GM11168 (cell line): ENCODE results near the gene VWA5B1.

ENCODE experiments used
- in situ Hi-C: fragments of 300-500 bp; cut with MboI; formaldehyde crosslinking; loops from one replicate; pipeline ENCODE4 v1.12.0; 2022; ENCODE audit warnings: low sequenced_read_pairs; ENCODE audit not compliant: unreplicated experiment

Gene VWA5B1

DNA sequence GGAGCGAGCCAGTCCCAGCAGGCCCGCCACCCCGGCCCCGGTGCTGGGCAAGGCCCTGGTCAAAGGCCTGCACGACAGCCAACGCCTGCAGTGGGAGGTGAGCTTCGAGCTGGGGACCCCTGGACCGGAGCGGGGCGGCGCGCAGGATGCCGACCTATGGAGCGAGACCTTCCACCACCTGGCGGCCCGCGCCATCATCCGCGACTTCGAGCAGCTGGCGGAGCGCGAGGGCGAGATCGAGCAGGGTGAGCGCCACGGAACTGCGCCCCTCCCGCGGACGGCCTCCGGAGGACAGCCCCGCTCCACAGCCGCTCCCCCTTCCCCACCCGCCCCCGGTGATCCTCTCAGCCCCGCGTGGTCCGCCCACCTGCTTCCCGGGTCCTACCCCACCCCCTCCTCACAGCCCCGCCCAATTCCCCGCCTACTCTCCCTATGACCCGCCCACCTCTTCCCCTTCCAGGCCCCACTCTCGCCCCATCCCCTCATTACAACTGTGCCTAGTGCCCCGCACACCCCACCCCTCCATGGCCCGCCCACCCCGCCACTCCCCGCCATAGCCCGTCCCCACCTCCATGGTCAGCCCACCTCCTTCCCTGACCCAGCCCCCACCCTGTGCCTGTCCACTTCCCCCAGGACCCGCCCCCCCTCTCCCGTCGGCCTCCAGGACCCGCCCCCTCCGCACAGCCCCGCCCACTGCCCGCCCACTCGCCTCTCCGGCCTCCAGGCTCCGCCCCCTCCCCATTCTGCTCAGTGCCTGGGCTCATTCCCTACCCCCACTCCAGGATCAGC is 52.7 kb downstream of the VWA5B1 start:
- in situ Hi-C loops: no loop called here

DNA sequence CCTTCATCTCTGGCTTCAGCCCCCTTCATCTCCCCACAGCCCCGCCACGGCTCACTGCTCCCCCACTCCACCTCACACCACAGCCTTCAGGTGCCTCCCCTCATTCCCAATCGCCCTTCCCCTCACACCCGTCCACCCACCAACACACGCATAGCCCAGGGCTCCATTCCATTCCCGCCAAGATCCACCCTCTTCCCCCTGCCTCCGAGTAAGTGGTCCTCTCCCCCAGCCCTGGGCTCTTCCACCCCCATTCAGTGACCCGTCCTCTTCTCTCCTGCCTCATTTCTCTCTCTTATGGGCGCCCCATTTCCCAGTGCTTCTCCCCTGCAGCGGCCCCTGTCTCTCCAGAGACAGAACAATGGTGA is 53.2 kb downstream of the VWA5B1 start:
- in situ Hi-C loops: no loop called here

DNA sequence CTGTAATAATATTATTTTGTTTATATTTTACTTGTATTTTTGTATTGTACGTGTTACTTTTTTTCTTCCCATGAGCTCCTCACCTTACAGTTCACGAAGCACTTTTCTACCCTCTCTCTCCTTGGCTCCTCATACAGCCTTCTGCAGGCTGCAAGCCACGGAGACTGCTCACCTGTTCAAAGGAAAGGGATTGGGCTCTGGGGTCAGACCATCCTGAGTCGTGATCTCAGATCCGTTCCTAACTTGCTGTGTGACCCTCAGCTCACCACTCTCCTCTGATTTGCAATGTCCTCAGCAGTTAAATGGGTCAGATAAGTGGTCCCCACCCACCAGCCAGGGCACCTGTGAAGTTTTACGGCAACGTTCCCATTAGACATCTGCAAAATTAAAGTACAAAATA is 54.1 kb downstream of the VWA5B1 start:
- in situ Hi-C loops: no loop called here

DNA sequence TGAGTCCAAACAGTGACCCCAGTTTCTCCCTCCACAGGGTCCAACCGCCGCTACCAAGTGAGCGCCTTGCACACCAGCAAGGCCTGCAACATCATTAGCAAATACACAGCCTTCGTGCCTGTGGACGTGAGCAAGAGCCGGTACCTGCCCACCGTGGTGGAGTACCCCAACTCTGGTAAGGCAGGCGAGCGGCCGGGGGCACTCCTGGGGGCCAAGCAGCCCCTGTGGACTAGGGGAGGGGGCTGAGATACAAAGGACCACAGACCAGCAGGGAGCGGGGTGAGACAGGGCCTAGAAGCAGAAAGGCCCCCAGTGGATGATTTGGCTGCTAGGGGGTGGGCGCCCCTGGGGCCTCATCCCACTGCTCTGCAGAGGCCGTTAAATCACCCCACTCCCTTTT is 54.7 kb downstream of the VWA5B1 start:
- in situ Hi-C loops: no loop called here

DNA sequence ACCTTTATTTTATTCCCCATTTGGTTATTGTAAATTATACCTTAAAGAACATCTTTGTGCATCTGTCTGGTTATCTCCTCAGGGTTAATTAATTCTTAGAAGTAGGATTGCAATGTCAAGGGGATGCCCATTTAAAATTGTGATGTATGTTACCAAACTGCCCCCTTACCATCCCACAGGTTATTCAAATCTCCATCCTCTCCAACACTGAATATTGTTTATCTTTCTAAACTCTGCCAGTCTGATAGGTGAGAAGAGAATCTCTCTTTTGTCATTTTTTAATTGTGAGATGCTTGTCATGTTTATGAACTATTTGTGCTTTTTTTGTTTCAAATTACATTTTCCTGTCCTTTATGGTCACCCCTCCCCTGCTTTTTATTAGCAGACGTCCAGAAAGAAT is 55.8 kb downstream of the VWA5B1 start:
- in situ Hi-C loops: no loop called here

DNA sequence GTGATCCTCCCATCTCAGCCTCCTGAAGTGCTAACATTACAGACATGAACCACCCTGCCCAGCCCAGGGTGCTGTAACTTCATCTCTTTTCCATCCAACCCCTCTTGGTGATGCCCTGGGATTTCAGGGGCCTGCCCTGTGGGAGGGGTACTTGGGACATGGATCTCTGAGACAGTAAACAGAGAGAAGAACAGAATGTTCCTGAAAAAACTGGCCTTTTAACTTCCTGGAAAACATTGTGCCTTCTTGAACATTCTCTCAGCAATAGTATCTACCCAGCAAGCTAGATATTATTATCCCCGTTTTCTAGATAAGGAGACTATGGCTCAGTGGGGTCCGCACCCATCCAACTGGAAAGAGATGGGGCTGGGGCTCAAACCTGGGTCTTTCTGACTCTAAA is 57.0 kb downstream of the VWA5B1 start:
- in situ Hi-C loops: no loop called here

DNA sequence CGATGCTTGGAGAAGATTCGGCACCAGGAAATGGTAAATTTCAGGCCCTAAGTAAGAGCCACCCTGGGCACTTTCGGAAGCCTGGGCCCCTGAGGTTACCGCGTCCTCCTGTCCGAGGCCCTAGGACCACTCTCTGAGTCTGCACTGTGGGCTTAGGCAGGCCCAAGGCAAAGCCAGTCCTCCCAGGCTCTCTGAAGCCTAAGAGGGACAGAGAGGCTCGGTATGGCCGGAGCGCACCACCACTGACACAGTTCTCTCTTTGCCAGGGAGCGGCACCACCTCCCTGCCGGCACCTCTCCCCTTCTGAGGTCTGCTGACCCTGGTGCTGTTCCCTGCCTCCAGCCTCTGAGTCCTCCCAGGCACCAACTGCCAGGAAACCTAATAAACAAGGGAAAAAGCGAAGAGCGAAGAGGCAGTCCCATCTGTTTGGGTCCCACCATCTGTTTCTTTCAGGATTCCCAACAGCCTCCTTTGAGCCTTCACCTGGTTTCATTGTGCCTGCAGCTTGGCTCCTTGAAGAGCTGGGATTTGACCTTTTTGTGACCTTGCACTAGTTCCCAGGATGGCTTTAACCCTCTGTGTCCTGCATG is 57.7 kb downstream of the VWA5B1 start:
- in situ Hi-C loops: no loop called here

DNA sequence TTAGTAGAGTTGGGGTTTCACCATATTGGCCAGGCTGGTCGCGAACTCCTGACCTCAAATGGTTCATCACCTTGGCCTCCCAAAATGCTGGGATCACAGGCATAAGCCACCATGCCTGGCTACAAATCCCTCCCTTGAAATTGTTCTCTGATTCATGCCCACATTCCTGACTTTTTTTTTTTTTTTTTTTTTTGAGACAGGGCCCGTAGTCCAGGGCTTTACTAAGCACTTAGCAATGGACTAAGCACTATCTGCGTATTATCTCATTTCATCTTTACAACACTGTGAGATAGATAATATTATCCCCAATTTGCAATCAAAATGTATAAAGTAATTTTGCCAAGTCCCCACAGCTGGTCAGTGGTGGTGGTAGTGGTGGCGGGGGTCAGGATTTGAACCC is 58.9 kb downstream of the VWA5B1 start:
- in situ Hi-C loops: no loop called here

DNA sequence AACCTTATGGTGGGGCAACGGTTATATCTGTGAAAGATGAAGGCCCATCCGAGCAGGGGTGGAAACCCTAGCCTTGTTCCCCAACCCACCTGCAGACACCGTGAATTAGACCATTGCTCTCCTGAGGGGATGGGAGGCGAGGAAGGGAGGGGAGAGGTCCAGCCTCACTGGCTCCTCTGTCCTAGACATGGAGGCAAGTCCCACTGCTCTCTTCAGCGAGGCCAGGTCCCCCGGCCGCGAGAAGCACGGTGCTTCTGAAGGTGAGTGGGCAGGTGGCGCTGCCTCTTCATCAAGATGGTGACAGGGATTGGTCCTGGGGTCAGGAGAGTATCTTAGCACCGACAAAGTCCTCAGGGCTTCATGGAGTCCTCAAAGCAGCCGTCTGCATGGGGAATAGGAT is 59.3 kb downstream of the VWA5B1 start:
- in situ Hi-C loops: no loop called here

DNA sequence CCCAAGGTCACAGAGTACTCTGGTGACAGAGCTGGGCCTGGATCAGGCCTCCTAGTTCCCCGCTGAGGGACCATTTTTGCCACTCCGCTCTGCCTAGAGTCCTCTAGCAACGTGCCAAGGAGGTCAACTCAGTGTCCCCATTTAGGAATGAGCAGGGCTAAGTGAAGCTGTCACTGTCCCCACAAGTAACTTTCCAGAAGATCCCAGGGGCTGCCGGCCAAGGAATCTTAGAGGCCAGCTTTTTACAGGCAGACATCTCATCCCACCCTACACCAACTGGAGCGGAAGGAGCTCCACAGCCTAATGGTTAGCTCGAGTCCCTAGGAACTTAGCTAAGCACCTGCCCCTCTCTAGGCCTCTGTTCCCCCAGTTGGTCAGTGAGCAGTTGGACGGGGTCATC is 59.7 kb downstream of the VWA5B1 start:
- in situ Hi-C loops: no loop called here

DNA sequence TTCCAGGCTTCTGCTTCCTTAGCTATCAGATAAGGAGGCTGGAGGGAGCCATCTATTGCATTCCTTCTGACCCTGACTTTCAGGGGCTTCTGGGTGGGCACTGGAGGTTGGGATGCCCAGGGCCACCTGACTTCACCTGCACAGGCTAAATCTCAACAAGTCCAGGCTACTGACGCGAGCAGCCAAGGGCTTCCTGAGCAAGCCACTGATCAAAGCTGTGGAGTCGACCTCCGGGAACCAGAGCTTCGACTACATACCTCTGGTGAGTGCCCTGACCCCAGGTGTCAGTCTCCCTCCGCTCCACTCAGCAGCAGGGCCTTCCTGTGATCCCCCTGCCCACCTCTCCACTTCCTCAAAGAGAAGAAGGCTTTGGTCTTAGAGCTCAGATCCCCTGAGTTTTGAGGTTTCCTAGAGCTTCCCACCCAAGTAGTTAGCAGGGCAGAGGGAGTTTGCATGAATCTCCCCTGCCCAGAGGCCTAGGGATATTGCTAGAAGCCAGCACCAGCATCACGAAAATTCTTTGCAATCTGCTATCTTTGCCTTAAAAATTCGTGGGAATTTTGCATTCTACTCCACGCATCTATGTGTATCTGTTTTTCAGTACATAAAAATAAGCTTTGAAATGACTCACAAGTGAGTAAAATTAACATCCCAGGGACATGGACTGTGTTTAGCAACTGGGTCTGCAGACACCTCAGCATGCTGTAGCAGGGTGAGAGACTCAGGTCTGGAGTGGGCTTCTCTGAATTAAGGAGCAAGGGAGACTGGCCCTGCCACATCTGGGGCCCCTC is 61.4 kb downstream of the VWA5B1 start:
- in situ Hi-C loops: no loop called here

DNA sequence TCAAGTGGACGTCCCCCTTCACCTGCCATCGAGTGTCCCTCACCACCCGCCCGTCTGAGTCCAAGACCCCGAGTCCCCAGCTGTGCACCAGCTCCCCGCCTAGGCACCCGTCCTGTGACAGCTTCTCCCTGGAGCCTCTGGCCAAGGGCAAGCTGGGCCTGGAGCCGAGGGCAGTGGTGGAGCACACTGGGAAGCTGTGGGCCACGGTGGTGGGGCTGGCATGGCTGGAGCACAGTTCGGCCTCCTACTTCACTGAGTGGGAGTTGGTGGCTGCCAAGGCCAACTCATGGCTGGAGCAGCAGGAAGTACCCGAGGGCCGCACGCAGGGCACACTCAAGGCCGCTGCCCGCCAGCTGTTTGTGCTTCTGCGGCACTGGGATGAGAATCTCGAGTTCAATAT is 63.2 kb downstream of the VWA5B1 start:
- in situ Hi-C loops: no loop called here

DNA sequence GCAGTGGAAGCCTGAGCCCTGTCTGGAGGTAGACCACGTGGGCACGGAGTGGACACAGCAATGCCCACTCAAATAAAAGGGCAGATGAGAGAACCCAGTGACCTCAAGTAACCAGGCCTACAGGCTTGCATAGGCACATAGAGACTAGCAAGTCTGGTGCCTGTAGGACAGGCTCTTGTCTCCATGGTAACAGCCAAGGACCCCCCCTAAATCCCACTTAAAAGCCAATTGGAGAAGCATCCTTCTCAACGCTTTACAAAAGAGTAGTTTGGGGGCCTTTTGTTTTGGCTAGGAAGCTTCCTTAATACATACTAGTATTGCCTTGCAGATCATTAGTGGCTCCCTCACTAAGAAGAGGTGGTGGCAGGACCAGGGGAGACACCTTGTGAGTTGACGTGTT is 63.9 kb downstream of the VWA5B1 start:
- in situ Hi-C loops: no loop called here

DNA sequence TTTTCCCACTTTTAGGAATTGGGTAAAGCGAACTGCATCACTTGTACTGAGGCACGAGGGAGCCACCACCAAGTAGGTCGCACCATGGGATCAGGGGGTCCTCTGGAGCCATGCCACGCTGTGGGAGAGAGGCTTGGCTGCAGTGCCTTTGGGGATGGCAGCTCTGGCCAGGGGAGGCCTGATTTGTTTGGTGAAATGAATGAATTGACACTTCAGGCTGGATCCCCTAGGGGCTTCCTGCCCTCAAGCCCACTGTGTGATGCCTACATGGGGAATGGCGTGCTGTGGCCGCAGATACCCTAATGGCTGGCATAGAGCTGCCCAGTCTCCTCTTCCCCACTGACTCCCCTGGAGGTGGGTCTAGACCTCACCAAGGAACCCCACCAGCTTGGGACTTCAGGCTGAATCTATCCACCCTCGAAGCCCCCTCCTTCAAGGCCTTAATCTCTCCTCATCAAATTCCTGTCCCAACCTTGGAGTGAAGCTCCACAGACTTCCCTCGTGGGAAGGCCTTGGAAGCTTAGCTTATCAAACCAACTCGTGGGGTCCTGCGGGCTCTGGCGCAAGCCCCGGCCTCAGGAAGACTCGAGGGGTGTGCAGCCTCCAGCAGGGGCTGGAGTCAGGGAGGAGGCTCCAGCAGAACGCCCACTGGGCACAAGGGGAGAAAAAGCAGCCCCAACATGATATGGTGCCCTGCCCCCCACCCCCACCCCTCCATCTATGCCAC is 64.6 kb downstream of the VWA5B1 start:
- in situ Hi-C loops: no loop called here

DNA sequence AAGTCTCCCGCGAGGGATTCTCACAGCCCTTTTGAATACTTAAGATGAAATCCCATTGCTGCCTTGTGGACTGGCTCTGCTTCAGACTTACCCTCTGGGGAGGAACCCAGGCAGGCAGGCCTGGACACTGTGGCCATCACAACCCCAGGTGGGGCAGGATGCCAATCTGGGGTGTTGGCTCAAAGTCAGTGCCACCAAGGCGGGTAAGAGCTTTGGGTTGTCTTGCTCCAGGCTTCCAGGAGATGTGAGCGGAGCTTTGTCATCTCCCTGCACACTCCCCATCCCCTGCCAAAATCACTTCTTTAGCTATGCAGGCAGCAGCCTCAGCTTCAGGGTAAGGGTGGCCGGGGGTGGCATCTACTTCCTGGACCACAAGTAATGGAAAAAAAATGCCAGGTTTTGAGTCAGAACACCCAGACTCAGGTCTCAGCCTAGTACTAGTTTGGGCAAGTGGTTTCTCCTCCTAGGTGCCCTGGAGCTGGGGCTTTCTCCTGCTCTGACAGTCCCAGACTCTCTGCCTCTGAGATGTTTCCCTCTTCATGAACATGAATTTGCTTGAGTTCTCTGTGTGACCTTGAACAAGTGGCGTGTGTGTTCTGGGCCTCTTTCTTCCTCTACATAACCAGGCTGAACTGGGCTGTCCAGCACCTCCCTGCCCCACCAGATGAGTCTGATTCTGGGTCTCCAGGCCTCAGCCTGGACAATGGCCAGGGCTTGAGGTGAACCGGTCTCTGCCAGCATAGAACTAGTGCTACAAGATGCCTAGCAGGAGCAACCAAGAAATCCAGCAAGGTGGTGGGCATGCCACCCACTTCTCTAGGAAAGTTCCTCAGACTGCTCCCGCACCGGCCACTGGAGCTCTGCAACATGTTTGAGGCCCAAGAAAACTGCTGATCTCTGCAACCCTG is 65.4 kb downstream of the VWA5B1 start:
- in situ Hi-C loops: no loop called here

DNA sequence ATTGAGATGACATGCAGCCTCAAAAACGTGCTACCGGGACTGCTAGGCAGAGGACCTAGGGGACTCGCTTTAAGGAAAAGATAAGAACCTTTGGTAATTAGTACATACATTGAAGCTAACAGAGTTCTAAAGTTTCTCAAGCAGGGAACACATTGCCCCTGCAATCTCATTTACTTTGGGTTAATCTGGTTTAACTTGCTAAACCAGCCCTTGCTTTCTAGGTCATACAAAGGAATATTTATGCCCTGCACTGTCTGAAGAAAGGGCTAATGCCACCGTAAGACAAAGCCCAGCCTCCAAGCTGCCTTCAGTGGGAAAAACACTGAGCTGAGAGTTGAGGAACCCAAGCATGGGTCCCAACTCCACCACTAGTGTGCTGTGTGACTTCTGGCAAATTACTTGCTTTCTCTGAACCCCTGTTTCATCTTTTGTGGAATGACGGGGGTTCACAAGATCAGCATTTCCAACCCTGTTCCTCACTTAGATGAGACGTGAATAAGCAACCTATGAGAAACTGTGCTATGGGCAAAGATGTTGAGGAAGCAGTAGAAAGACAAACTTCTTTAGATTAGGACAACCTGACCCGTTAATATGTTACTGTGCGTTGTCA is 66.3 kb downstream of the VWA5B1 start:
- in situ Hi-C loops: no loop called here

DNA sequence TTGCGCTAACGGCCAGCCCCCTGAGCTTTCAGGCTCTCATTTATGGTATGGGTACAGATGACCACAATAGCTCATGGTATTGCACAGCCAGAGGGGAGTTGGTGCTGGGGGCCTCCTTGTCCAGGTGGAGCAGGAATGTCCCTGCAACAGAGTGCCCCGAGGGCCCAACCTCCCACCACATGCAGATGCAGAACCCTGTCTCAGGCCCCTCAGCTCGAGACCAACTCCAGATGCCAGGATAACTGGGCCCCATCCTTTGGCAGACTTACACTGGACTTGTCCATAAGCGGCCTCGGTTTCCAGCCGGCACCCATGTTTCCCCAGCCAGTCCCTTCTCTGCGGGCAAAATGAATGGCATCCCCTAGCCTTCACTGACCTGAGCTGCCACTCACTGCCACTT is 67.1 kb downstream of the VWA5B1 start:
- in situ Hi-C loops: no loop called here

DNA sequence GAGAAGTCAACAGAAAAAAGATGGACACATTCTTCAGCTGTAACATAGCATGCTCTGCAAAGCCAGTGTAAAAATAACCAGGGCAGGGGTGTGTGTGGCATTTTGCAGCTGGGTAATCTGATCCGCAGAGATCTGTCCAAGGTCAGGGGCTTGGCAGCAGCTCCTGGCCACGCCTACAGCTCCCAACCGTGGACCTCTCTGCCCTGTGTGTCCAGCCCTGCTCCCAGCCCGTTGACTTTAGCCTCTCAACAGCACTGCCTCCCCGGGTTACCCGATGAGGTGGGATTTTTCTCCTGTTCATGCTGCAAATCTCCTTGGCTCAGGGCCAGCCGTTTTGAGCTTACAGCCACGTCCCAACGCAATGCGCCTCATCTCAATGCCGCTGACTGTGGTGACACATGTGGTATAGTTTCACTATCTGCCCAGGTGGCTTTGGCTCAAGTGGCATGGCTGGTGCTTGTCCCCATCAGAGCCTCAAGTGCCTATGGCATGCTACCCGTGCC is 68.1 kb downstream of the VWA5B1 start:
- in situ Hi-C loops: no loop called here
